Gastrocnemius medialis (tissue), 4 donors: ENCODE measurements around the gene AMN1.

Experiments used
- CTCF ChIP-seq, 5 experiments: fragments of 450-650 bp in 3 of 5; fragments of 200-600 bp in 2 of 5; sonication (generic) in 2 of 5; IDR thresholded peaks in 4 of 5; conservative IDR thresholded peaks in 1 of 5; 1 replicate in 4 of 5; 2 replicates in 1 of 5; pipeline ENCODE4 v1.5.1; 2016 to 2019; ENCODE audit warnings: antibody characterized with exemption in 5 of 5, mild to moderate bottlenecking in 3 of 5, moderate library complexity in 3 of 5
- POLR2A ChIP-seq, 2 donors: fragments of 450-650 bp; IDR thresholded peaks; one replicate each; pipeline ENCODE4 v1.6.1; 2017; ENCODE audit warnings: antibody characterized with exemption in 2 of 2, mild to moderate bottlenecking in 2 of 2, moderate library complexity in 2 of 2

DNA sequence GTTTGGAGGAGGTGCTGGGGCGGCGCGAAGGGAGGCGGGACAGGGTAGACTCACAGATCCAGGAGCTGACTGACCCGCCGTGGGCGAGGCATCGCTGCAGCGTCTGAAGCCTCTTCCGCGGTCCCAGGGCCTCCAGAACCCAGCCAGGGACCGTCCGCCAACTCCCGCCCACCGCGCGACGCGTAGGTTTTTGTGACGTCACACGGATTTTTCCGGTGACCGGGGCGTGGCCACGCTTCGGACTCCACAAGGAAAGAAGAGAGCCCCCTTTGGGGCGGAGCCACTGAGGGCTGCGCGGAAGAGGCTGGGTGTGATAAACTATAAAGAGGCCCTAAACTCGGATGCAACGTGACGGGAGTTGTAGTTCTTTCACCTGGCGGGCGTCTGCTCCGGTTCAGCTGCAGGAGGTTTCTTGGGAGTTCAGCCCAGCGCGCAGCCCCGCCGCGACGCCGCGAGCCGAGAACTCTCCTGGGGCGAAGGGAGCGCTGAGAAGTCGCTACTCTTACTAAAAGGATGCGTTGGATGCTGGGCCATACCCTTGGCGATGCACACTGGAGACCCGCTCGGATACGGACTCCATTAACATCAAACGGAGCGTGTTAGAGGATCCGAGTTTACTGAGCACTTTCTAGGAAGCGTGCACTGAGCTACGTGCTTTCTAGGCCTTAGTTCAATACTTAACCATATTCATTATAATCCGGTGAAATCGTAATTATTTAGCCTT lies at the start of gene AMN1:
- TF ChIP-seq CTCF (IDR thresholded peaks at IDR 0.05 in 4 of 5, conservative IDR thresholded peaks at IDR 0.05 in 1 of 5) (peak in 1 of 5 experiments; percentile 32), POLR2A (IDR thresholded peaks at IDR 0.05) (peak; percentile 75 to 92)
